GM19467 (cell line): ENCODE data around the gene ADD2.

Experiments used
- ATAC-seq: cut with Tn5 transposase; IDR thresholded peaks from one replicate; pipeline ENCODE4 v1.9.1; 2021; ENCODE audit warnings: mild to moderate bottlenecking, moderate library complexity; ENCODE audit not compliant: unreplicated experiment

The ADD2 gene

DNA sequence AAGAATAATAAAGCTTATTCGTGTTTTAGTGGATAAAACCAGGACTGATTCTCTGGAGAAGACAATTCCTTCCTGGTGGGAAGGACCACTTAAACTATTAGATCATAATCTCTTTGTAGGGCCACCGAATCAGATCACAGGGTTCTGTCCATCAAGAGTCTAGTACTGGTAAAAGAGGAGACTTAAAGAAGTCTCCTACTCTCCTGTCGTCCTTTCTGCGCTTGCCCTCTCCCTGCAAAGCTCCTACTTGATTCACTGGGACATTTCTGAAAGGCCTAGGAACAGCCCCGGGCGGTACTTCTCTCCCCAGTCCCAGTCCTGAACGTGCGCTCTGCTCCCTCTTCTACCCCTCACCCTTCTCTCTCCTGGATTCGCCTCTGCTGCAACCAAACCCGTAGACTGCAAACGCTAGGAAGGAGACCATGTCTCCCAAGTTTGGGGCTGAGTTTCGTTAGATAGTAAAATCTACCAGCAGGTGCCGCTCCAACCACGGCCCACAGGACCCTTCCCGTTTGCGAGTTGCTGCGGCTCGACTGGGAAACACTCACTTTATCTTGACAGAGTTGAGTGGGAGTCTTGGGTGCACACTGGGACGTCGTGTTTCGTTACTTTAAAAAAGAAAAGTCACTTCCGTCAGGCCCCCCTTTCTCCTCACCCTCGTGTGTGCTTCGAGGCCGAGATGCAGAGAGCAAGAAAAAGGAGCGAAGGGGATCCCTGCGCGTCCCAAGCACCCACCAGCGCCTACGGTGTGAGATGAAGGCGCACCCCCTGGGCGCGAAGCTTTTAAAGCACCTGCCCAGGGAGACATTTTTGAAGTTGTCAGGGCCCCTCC, 21.5 kb upstream of the ADD2 start:
- no peak for ATAC-seq

GRCh38 chr2:70785137-70785911, 17.3 kb upstream of the ADD2 start:
- no peak for ATAC-seq

DNA sequence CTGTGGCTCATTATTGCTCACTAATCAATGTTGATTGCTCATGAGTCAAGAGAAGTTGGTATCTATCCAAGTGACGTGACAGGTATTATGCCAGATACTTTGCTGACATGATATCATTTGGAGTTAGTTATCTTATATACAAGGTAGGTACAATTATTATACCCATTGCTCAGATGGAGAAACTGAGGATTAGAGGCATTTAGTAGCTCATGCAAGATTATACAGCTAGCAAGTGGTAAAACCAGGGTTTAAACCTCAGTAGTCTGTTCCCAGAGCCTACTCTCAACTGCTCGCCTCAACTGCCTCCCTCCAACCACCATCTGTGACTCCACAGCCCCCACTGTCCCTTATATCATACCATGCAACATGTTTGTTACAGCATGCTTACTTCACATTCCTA, 16.3 kb upstream of the ADD2 start:
- ATAC-seq, result no peak

- ATAC-seq, result no peak
Observed at GRCh38 chr2:70779911-70780545, 12.0 kb upstream of the ADD2 start.

GRCh38 chr2:70779491-70779890, 11.5 kb upstream of the ADD2 start:
- no peak for ATAC-seq

DNA sequence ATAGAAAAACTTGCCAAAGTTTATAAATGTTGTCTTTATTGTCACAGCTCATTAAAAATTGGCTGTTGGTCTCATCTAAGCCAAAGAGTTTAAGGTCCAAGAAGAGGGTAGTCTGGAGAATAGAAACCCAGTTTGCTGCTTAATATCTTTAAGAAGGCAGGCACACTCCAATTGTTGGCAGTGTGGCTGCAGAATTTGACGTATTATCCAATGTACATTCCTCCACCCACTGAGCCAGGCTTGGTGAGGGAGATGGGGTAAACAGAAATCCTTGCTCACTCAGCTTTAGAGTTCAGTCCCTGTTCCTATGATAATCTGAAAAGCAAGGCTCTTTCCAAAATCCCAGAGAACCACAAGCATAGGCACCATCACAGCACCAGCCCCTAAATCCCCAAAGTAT, 10.7 kb upstream of the ADD2 start:
- ATAC-seq, result no peak

- ATAC-seq, result no peak
Observed at GRCh38 chr2:70777450-70777849, 9.4 kb upstream of the ADD2 start.

- ATAC-seq, result no peak
Observed at GRCh38 chr2:70776266-70776665, 8.3 kb upstream of the ADD2 start.

DNA sequence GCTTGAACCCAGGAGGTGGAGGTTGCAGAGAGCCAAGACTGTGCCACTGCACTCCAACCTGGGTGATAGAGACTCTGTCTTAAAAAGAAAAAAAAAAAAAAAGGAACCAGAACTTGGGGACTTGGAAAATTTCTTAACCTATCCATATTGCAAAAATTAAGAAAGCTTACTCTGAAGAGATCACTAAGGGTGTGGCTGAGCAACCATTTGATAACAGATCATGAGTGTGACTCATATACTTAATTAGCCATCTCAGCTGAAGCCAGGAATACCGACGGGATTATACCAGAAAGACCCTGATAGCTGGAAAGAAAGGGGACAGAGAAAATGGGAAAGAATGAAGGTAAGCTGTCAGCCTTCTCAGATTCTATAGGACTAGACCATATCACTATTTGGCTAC, 7.1 kb upstream of the ADD2 start:
- no peak for ATAC-seq

- no peak for ATAC-seq
Observed at GRCh38 chr2:70772486-70773155, 4.6 kb upstream of the ADD2 start.

DNA sequence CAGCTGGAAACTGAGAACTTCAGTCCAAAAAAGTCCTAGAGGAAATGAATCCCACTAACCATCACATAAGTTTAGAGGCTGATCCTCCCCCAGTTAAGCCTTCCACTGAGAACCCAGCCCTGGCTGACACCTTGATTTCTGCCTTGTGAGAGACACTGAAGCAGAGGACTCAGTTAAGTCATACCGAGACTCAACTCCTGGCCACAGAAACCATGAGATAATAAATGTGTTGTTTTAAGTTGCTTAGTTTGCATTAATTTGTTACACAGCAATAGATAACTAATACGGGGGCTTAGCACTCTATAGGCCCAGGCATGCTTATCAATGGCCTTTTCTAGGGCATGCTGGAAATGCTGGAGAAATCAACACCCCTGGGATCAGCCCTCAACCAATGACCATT, 3.4 kb upstream of the ADD2 start:
- ATAC-seq, result no peak

GRCh38 chr2:70769450-70769849, 1.4 kb upstream of the ADD2 start:
- no peak for ATAC-seq

- no peak for ATAC-seq
Observed at GRCh38 chr2:70768590-70769085, 638 bp upstream of the ADD2 start.

DNA sequence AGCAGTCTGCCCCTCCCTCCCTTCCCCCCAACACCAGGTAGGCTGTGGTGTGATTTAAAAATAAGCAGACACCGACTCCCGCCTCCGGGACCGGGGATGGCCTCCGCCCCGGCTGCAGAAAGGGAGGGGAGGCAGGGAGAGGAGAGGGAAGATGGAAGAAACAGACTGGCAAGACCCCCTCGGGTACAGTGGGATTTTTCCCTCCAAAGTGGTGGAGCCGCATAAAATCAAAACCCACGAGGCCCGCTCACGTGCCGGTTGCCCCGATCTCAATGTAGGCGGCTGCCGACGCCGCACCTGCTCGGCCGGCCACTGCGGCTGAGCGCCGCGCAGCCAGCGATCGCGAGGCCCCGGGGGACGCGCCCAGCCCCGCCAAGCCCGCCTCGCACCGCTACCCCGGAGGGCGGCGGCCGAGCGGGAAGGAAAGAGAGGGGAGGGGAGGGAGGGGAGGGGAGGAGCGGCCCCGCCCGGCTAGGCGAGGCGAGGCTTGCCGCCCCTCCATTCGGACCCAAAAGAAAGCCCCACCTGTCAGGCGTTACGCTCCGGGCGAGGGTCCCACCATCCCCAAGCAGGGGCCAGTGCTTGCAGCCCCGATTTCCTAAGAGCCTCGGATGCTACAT, 811 bp downstream of the ADD2 start:
- ATAC-seq, result no peak

GRCh38 chr2:70766357-70767078, 1.5 kb downstream of the ADD2 start:
- ATAC-seq, result no peak

- ATAC-seq, result no peak
Observed at GRCh38 chr2:70765507-70765906, 2.5 kb downstream of the ADD2 start.

- ATAC-seq, result no peak
Observed at GRCh38 chr2:70759446-70759845, 8.6 kb downstream of the ADD2 start.

DNA sequence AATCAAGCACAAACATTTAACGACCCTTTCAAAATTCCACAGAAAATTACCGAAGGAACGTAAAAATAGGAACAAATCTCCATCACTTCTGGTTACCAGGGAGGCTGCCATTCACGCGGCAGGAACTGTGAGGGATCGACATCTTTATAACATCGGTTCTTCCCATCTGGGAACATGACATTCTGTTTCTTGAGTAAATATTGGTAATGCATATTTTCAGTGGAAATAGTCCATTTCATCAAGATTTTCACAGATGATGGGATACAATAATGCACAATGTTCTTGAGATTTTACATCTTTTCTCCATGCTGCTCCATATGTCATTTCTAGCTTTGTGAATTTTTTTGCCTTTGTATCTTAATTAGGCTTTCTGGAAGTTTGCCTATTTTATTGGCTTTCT, 10.0 kb downstream of the ADD2 start:
- ATAC-seq, result no peak

- ATAC-seq, result no peak
Observed at GRCh38 chr2:70757360-70757759, 10.6 kb downstream of the ADD2 start.

GRCh38 chr2:70756128-70756527, 11.9 kb downstream of the ADD2 start:
- ATAC-seq, result no peak
